ENCODE data around the gene DDX4. TPM values are rescaled to one million over a fixed set of nuclear protein-coding genes. Genes with fewer than 3 reads are reported as not detected.

Gene DDX4
- total RNA-seq, 4 donors from 2014 or later: 0.27 to 0.33 TPM; not detected in 2

- H3K4me1 ChIP-seq: no peaks in the 10 kb centered on the region
- no peak overlapping the region for H3K4me3 ChIP-seq (replicated peaks in 1 of 3)
- no peaks in the 10 kb centered on the region for H3K9me3 ChIP-seq
- WGBS, 2 donors: 78 to 79% methylated on average over 2 of the region's 2 CpGs
- TF ChIP-seq CTCF (IDR thresholded peaks at IDR 0.05): no peak
- TF ChIP-seq POLR2A (IDR thresholded peaks at IDR 0.05): no peak
- DNase-seq: no peak
- H3K36me3 ChIP-seq: no peaks in the 10 kb centered on the region
- intact Hi-C loops (cut with DNase I): no loop called here
- no peak overlapping the region for H3K27ac ChIP-seq
- H3K27me3 ChIP-seq: no peaks in the 10 kb centered on the region
Measured at GRCh38 chr5:55848783-55849182, 110.9 kb downstream of the DDX4 start.

DNA sequence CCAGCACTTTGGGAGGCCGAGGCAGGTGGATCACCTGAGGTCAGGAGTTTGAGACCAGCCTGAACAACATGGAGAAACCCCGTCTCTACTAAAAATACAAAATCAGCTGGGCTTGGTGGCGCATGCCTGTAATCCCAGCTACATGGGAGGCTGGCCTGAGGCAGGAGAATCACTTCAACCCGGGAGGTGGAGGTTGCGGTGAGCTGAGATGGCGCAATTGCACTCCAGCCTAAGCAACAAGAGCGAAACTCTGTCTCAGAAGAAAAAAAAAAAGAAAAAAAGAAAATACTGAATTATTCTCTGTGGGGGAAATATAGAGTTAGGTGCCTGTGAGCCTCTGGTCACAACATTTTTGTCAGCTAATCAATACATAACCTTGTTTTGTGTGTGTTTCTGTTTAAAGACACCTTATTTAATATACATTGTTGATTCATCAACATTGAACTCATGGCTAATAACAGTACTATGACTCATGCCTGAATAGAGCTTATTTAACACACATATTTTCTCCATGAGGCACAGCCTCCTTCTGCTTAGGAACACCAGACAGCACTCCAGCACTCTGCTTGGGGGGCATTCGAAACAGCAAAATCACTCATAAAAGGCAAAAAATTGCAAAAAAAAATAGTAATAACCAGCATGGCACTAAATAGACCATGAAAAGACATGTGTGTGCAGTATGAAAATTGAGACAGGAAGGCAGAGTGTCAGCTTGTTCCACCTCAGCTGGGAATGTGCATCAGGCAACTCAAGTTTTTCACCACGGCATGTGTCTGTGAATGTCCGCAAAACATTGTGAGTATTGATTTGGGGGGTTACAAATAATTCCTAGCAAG, 113.2 kb downstream of the DDX4 start, which contains the start of gene IL31RA:
IL31RA (plus strand) TSS at position 519 of the 836 bp plus-strand sequence; CDS start at position 733, 214 bp downstream.
- no peak for TF ChIP-seq POLR2A (IDR thresholded peaks at IDR 0.05)
- no peak for TF ChIP-seq CTCF (IDR thresholded peaks at IDR 0.05)
- Histone ChIP-seq H3K9me3 (no peaks in the 10 kb centered on the region), H3K4me1 (no peaks in the 10 kb centered on the region), H3K4me3 (replicated peaks in 1 of 3) (no peak within 1 kb of the TSS), H3K27me3 (no peaks in the 10 kb centered on the region), H3K27ac (no peak within 1 kb of the TSS), H3K36me3 (no peaks in the 10 kb centered on the region)
- intact Hi-C loops (cut with DNase I): no loop called here
- 90 to 94% methylated on average over 10 of the region's 10 CpGs for WGBS, 2 donors
- DNase-seq: no peak

DNA sequence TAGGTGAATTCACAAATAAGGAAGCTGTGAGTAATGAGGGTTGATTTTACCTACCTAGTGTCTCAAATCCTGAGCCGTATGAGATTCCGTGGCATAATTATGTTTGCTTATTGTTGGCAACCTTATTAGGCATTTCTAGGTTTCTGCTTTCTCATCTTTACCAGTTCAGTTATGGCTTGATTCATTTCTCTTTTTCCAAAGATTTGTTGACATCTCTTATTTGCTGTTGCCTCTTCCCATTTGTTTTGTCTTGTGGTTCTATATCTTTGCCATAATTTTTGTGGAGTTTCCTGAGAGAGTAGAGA, 113.8 kb downstream of the DDX4 start:
- intact Hi-C loops (cut with DNase I): no loop called here
- Histone ChIP-seq H3K4me3 (replicated peaks in 1 of 3) (no peak overlapping the region), H3K27me3 (no peaks in the 10 kb centered on the region), H3K9me3 (no peaks in the 10 kb centered on the region), H3K4me1 (no peaks in the 10 kb centered on the region), H3K27ac (no peak overlapping the region), H3K36me3 (no peaks in the 10 kb centered on the region)
- DNase-seq: no peak
- no peak for TF ChIP-seq CTCF (IDR thresholded peaks at IDR 0.05)
- TF ChIP-seq POLR2A (IDR thresholded peaks at IDR 0.05): no peak
- 86 to 92% methylated on average over 2 of the region's 2 CpGs for WGBS, 2 donors

DNA sequence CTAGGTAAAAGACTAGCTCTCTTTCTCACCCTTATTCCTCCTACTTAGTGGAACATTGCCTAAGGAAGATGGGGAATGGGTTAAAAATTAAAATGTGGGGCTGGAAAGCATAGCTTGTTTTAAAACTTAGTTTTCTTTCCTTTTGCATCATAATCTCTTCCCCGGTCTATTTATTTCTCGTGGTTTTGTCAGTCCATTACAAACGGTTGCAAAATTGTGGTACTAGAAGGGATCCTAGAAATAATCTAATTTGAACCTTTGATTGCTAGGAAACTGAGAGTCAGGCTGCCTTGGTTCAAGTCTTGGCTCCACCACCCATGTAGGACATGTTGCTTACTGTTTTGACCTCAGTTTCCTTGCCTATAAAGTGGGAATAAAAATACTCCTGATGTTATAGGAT, 114.6 kb downstream of the DDX4 start:
- Histone ChIP-seq H3K27ac (no peak overlapping the region), H3K36me3 (no peaks in the 10 kb centered on the region), H3K4me3 (replicated peaks in 1 of 3) (no peak overlapping the region), H3K4me1 (no peaks in the 10 kb centered on the region), H3K27me3 (no peaks in the 10 kb centered on the region), H3K9me3 (no peaks in the 10 kb centered on the region)
- 72 to 90% methylated on average over 3 of the region's 3 CpGs for WGBS, 2 donors
- no peak for DNase-seq
- no peak for TF ChIP-seq CTCF (IDR thresholded peaks at IDR 0.05)
- TF ChIP-seq POLR2A (IDR thresholded peaks at IDR 0.05): no peak
- intact Hi-C loops (cut with DNase I): no loop called here

- H3K27ac ChIP-seq: no peak overlapping the region
- 70 to 72% methylated on average over 3 of the region's 3 CpGs for whole genome bisulfite sequencing, 2 donors
- H3K4me3 ChIP-seq (replicated peaks in 1 of 3): no peak overlapping the region
- no peaks in the 10 kb centered on the region for H3K36me3 ChIP-seq
- DNase-seq: no peak
- no peaks in the 10 kb centered on the region for H3K4me1 ChIP-seq
- intact Hi-C loops (cut with DNase I): no loop called here
- H3K9me3 ChIP-seq: no peaks in the 10 kb centered on the region
- no peak for TF ChIP-seq CTCF (IDR thresholded peaks at IDR 0.05)
- TF ChIP-seq POLR2A (IDR thresholded peaks at IDR 0.05): no peak
- H3K27me3 ChIP-seq: no peaks in the 10 kb centered on the region
Measured at GRCh38 chr5:55853041-55853670, 115.3 kb downstream of the DDX4 start.

Measured in thyroid gland (tissue), 4 donors.